ENCODE results near the gene FLNA. TPM values are rescaled to one million over a fixed set of nuclear protein-coding genes. Genes with fewer than 3 reads are reported as not detected.
"Not testable (repeated sequence)": the region's sequence is repeated elsewhere in the genome, so short reads cannot be mapped to it uniquely, and the experiment has no call there.

The FLNA gene
- polyA plus RNA-seq, 2 donors: 407 to 691 TPM

- Histone ChIP-seq H3K27me3 (ENCODE audit: control insufficient read depth in 1 of 2, insufficient read depth in 2 of 2, low read length in 2 of 2) (peaks cover 0 to 8% of the 10 kb centered on the region in 2 donors), H3K27ac (ENCODE audit: low read depth in 2 of 2, low read length in 1 of 2) (no peak overlapping the region), H3K4me1 (ENCODE audit: control insufficient read depth in 2 of 2, insufficient read depth in 2 of 2, low read length in 1 of 2) (no peaks in the 10 kb centered on the region), H3K9me3 (ENCODE audit: control insufficient read depth in 2 of 2, insufficient read depth in 1 of 2, low read depth in 1 of 2, low read length in 1 of 2) (no peaks in the 10 kb centered on the region), H3K4me3 (ENCODE audit: low read depth in 1 of 2, low read length in 2 of 2) (no peak overlapping the region), H3K36me3 (ENCODE audit: control insufficient read depth in 2 of 2, insufficient read depth in 2 of 2, low read length in 1 of 2) (no peaks in the 10 kb centered on the region)
- WGBS, 2 donors: 73 to 74% methylated on average over 8 of the region's 8 CpGs
Observed at GRCh38 chrX:154303476-154303875, 71.0 kb downstream of the FLNA start.

GRCh38 chrX:154302998-154303397 is 71.4 kb downstream of the FLNA start:
- not testable (repeated sequence) for H3K4me3 ChIP-seq (ENCODE audit: low read depth in 1 of 2, low read length in 2 of 2); H3K4me1 ChIP-seq (ENCODE audit: control insufficient read depth in 2 of 2, insufficient read depth in 2 of 2, low read length in 1 of 2); H3K27ac ChIP-seq (ENCODE audit: low read depth in 2 of 2, low read length in 1 of 2); H3K36me3 ChIP-seq (ENCODE audit: control insufficient read depth in 2 of 2, insufficient read depth in 2 of 2, low read length in 1 of 2); H3K9me3 ChIP-seq (ENCODE audit: control insufficient read depth in 2 of 2, insufficient read depth in 1 of 2, low read depth in 1 of 2, low read length in 1 of 2); H3K27me3 ChIP-seq (ENCODE audit: control insufficient read depth in 1 of 2, insufficient read depth in 2 of 2, low read length in 2 of 2)
- 82 to 83% methylated on average over 7 of the region's 7 CpGs for WGBS, 2 donors

GRCh38 chrX:154300816-154301215 is 73.6 kb downstream of the FLNA start:
- peaks cover 0 to 2% of the 10 kb centered on the region in 2 donors for H3K9me3 ChIP-seq (ENCODE audit: control insufficient read depth in 2 of 2, insufficient read depth in 1 of 2, low read depth in 1 of 2, low read length in 1 of 2)
- H3K27me3 ChIP-seq (ENCODE audit: control insufficient read depth in 1 of 2, insufficient read depth in 2 of 2, low read length in 2 of 2): peaks cover 0 to 3% of the 10 kb centered on the region in 2 donors
- no peak overlapping the region for H3K27ac ChIP-seq (ENCODE audit: low read depth in 2 of 2, low read length in 1 of 2)
- no peaks in the 10 kb centered on the region for H3K4me1 ChIP-seq (ENCODE audit: control insufficient read depth in 2 of 2, insufficient read depth in 2 of 2, low read length in 1 of 2)
- H3K4me3 ChIP-seq (ENCODE audit: low read depth in 1 of 2, low read length in 2 of 2): no peak overlapping the region
- no peaks in the 10 kb centered on the region for H3K36me3 ChIP-seq (ENCODE audit: control insufficient read depth in 2 of 2, insufficient read depth in 2 of 2, low read length in 1 of 2)
- 89% methylated on average over 8 of the region's 8 CpGs for WGBS, 2 donors

Other genes with a start within 250 kb of the FLNA start
- not detected for gene OPN1LW, start 230.4 kb downstream of the FLNA start, polyA plus RNA-seq
- gene OPN1MW, start 192.0 kb downstream of the FLNA start, polyA plus RNA-seq: not detected
- gene OPN1MW2, start 154.9 kb downstream of the FLNA start, polyA plus RNA-seq: not detected
- gene OPN1MW3, start 117.1 kb downstream of the FLNA start, polyA plus RNA-seq: not detected
- not detected for gene TEX28, start 79.5 kb downstream of the FLNA start, polyA plus RNA-seq
- gene TKTL1, start 78.8 kb downstream of the FLNA start, polyA plus RNA-seq: not detected
- 10 to 100 TPM; 66.5 to 83.9 TPM for gene EMD, start 4.7 kb upstream of the FLNA start, polyA plus RNA-seq
- 1,000 to 10,000 TPM; 2,998 to 4,750 TPM for gene RPL10, start 23.7 kb upstream of the FLNA start, polyA plus RNA-seq
- 10 to 100 TPM; 20.1 to 20.3 TPM for gene DNASE1L1, start 34.6 kb upstream of the FLNA start, polyA plus RNA-seq
- 10 to 100 TPM; 28.9 to 59.5 TPM for gene TAFAZZIN, start 36.9 kb upstream of the FLNA start, polyA plus RNA-seq
- gene ATP6AP1, start 54.0 kb upstream of the FLNA start, polyA plus RNA-seq: 10 to 100 TPM; 40.3 to 65.8 TPM
- 10 to 100 TPM; 46.4 to 63.5 TPM for gene GDI1, start 62.5 kb upstream of the FLNA start, polyA plus RNA-seq
- gene FAM50A, start 69.5 kb upstream of the FLNA start, polyA plus RNA-seq: 10 to 100 TPM; 37.5 to 46.6 TPM
- gene PLXNA3, start 83.6 kb upstream of the FLNA start, polyA plus RNA-seq: 10 to 100 TPM in 1 of 2 donors, 1 to 10 TPM in 1; 4.3 to 19.0 TPM
- gene LAGE3, start 104.6 kb upstream of the FLNA start, polyA plus RNA-seq: 10 to 100 TPM in 1 of 2 donors, 1 to 10 TPM in 1; 6.2 to 21.1 TPM
- gene UBL4A, start 112.0 kb upstream of the FLNA start, polyA plus RNA-seq: 10 to 100 TPM; 15.4 to 28.5 TPM
- 10 to 100 TPM; 24.7 to 26.3 TPM for gene SLC10A3, start 116.0 kb upstream of the FLNA start, polyA plus RNA-seq
- 10 to 100 TPM; 51.6 to 54.4 TPM for gene FAM3A, start 141.6 kb upstream of the FLNA start, polyA plus RNA-seq
- 10 to 100 TPM; 42.7 to 46.9 TPM for gene G6PD, start 172.2 kb upstream of the FLNA start, polyA plus RNA-seq
- 10 to 100 TPM; 16.2 to 19.7 TPM for gene IKBKG, start 173.0 kb upstream of the FLNA start, polyA plus RNA-seq
- gene CTAG1A, start 210.5 kb upstream of the FLNA start, polyA plus RNA-seq: not detected
- gene CTAG1B, start 244.6 kb upstream of the FLNA start, polyA plus RNA-seq: under 1 TPM in 1 of 2 donors, not detected in 1; 0.04 TPM